Uterus (tissue), 4 donors: ENCODE data around the gene SFXN3. TPM values are rescaled to one million over a fixed set of nuclear protein-coding genes. Genes with fewer than 3 reads are reported as not detected.
"Not testable (repeated sequence)": the region's sequence is repeated elsewhere in the genome, so short reads cannot be mapped to it uniquely, and the experiment has no call there.

Experiments used
- DNase-seq, 2 donors: peaks; one replicate each; pipeline ENCODE4 v3.0.0-alpha.2; 2019 to 2020
- H3K27ac ChIP-seq, 2 donors: fragments of 200-600 bp; sonication (generic); 1 replicate in 1 of 2; 2 replicates in 1 of 2; pipeline ENCODE4 v1.5.1; 2016 to 2018
- H3K27me3 ChIP-seq, 2 donors: fragments of 200-600 bp; sonication (generic); one replicate each; pipeline ENCODE4 v1.5.1; 2018 to 2019; ENCODE audit warnings: control low read depth in 1 of 2
- H3K36me3 ChIP-seq, 2 donors: fragments of 200-600 bp; sonication (generic); one replicate each; pipeline ENCODE4 v1.5.1; 2019; ENCODE audit warnings: control low read depth in 1 of 2
- H3K4me1 ChIP-seq, 2 donors: fragments of 200-600 bp; sonication (generic); one replicate each; pipeline ENCODE4 v1.5.1; 2018 to 2019; ENCODE audit warnings: control low read depth in 1 of 2
- H3K4me3 ChIP-seq, 2 donors: fragments of 200-600 bp; sonication (generic); 1 replicate in 1 of 2; 2 replicates in 1 of 2; pipeline ENCODE4 v1.5.1; 2018 to 2019; ENCODE audit warnings: mild to moderate bottlenecking in 1 of 2
- H3K9me3 ChIP-seq, 2 donors: fragments of 200-600 bp; sonication (generic); one replicate each; pipeline ENCODE4 v1.5.1; 2019; ENCODE audit warnings: control low read depth in 1 of 2
- POLR2A ChIP-seq, 2 donors: fragments of 450-650 bp; IDR thresholded peaks; one replicate each; pipeline ENCODE4 v1.6.1; 2016; ENCODE audit warnings: antibody characterized with exemption in 2 of 2, mild to moderate bottlenecking in 1 of 2, moderate library complexity in 1 of 2
- intact Hi-C: fragments of 100-400 bp; cut with DNase I; formaldehyde crosslinking; loops from one replicate; pipeline ENCODE4 v1.15.1; 2023; ENCODE audit warnings: low total_unique reads
- total RNA-seq, 4 donors: library from RNA; depleted of rRNA in 3 of 4; stranded (reverse); fragments of >200 nt in 3 of 4; gene quantifications; one replicate each; pipeline versions ENCODE4 v1.1.0 to v1.2.4, GENCODE V29; 2014 to 2023
- TF ChIP-seq, protein P1 (sequence below), 4 experiments: fragments of 200-600 bp in 2 of 4; fragments of 450-650 bp in 2 of 4; sonication (generic) in 2 of 4; IDR thresholded peaks; one replicate each; pipeline ENCODE4 v1.5.1; 2016 to 2019; ENCODE audit warnings: antibody characterized with exemption in 4 of 4, mild to moderate bottlenecking in 2 of 4, moderate library complexity in 1 of 4
- donor health status: DM: yes; HTN: yes; CAD: no.

The SFXN3 gene
- total RNA-seq, 4 donors from 2014 or later = 34.6 to 161 (median 58.1) TPM

DNA sequence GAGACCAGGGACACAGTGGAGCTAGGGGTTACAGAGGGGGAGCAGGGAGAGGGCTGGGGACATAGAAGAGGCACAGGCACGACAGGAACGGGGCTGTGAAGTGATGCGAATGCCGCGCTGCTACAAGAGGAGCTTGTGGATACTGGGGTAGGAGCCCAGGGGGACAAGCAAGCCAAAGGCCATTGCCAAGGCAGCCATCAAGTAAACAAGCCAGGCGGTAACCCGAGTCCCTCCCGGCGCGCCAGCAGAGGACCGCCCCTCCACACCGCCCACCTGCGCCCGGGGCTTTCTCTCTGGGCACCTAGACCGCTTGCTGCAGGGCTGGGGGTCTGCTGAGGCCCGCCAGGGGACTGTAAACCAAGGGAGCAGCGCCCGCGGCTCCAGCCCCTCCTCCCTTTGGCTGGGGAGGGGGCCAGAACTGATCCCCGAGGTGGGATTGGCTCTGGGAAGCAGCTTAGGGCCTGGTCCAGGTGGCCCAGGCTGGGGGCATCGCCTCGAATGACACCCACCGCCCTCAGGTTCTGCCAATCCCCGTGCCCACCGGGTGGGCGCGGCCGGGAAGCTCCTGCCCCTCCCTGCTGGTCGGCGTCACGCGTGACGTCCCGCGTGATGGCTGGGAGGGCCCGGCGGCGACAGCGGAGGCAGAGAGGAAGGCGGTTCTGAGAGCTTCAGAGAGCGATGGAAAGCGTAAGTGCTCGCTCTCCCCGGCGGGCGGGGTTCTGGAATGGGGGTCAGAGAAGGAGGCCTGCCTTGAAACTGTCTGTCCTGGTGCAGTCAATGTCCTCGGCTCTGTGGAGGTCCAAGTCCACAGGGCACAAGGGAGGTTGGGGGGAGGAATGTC is 982 bp downstream of the SFXN3 start:
- intact Hi-C loops = no loop called here
- DNase-seq = peak; percentile 69 to 78
- TF ChIP-seq POLR2A (IDR thresholded peaks at IDR 0.05) = peak; percentile 72 to 84
- TF ChIP-seq, protein P1, sequence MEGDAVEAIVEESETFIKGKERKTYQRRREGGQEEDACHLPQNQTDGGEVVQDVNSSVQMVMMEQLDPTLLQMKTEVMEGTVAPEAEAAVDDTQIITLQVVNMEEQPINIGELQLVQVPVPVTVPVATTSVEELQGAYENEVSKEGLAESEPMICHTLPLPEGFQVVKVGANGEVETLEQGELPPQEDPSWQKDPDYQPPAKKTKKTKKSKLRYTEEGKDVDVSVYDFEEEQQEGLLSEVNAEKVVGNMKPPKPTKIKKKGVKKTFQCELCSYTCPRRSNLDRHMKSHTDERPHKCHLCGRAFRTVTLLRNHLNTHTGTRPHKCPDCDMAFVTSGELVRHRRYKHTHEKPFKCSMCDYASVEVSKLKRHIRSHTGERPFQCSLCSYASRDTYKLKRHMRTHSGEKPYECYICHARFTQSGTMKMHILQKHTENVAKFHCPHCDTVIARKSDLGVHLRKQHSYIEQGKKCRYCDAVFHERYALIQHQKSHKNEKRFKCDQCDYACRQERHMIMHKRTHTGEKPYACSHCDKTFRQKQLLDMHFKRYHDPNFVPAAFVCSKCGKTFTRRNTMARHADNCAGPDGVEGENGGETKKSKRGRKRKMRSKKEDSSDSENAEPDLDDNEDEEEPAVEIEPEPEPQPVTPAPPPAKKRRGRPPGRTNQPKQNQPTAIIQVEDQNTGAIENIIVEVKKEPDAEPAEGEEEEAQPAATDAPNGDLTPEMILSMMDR (IDR thresholded peaks at IDR 0.05) = no peak

DNA sequence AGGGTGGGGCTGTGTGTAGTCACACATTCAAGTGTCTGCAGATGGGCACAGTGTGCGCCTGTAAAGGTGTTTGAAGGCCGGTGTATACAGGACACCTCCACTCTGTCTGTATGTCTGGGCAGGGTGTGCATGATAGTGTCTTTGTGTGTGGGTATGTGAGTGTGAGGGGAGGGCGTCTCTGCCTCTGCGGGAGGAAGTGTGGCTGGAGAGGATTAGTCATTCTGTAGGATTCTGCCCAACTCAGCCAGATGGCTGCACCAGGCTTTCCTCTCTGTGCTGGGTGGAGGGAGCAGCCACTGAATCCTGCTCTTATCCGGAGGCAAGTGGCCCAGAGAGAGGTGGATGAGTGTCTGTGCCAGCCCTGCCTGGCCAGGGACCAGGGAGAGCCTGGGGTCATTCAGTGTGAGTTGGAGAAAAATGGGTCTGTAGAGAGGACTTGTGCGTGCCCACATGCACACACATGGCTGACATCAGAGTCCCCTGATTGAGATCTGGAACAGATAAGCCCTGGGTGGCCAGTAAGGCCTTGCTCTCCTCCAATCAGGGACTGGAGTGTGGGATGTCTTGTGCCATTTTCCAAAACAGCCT is 1.7 kb downstream of the SFXN3 start:
- peak overlapping the region; percentile 61 to 73 for H3K4me3 ChIP-seq
- H3K36me3 ChIP-seq = no peaks in the 10 kb centered on the region
- TF ChIP-seq POLR2A (IDR thresholded peaks at IDR 0.05) = no peak
- TF ChIP-seq, protein P1 (IDR thresholded peaks at IDR 0.05) = no peak
- no peaks in the 10 kb centered on the region for H3K9me3 ChIP-seq
- peak; percentile 60 to 72 for DNase-seq
- peaks cover 0 to 10% of the 10 kb centered on the region in 2 donors for H3K4me1 ChIP-seq
- H3K27me3 ChIP-seq = no peaks in the 10 kb centered on the region
- peak overlapping the region; percentile 94 to 98 for H3K27ac ChIP-seq
- intact Hi-C loops = no loop called here

More for the DNA sequence above, 982 bp downstream of the SFXN3 start:
- no peaks in the 10 kb centered on the region for H3K36me3 ChIP-seq
- no peaks in the 10 kb centered on the region for H3K27me3 ChIP-seq
- H3K27ac ChIP-seq = peak overlapping the region; percentile 94 to 98
- H3K9me3 ChIP-seq = no peaks in the 10 kb centered on the region
- peak overlapping the region; percentile 61 to 73 for H3K4me3 ChIP-seq
- H3K4me1 ChIP-seq = peaks cover 0 to 10% of the 10 kb centered on the region in 2 donors

DNA sequence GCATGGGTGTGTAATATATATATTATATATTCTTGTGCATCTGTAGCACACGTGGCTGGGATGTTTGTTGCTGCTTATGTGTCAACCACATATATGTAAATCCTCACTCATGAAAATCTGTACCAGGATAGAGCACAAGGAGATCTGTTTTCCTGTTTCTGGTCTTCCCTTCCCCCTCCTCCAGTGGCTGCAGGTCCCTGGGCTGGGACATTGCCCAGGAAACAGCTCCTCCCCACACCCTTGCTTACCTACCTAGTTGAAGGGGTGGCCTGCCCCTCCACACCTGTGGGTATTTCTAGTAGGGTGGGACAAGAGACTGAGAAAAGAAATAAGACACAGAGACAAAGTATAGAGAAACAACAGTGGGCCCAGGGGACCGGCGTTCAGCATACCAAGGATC is 2.2 kb downstream of the SFXN3 start:
- no peaks in the 10 kb centered on the region for H3K9me3 ChIP-seq
- H3K27ac ChIP-seq = peak overlapping the region; percentile 94 to 98
- no peaks in the 10 kb centered on the region for H3K27me3 ChIP-seq
- H3K4me1 ChIP-seq = peaks cover 0 to 10% of the 10 kb centered on the region in 2 donors
- DNase-seq = no peak
- TF ChIP-seq POLR2A (IDR thresholded peaks at IDR 0.05) = no peak
- TF ChIP-seq, protein P1 (IDR thresholded peaks at IDR 0.05) = no peak
- H3K36me3 ChIP-seq = no peaks in the 10 kb centered on the region
- no peak overlapping the region for H3K4me3 ChIP-seq
- intact Hi-C loops = no loop called here

DNA sequence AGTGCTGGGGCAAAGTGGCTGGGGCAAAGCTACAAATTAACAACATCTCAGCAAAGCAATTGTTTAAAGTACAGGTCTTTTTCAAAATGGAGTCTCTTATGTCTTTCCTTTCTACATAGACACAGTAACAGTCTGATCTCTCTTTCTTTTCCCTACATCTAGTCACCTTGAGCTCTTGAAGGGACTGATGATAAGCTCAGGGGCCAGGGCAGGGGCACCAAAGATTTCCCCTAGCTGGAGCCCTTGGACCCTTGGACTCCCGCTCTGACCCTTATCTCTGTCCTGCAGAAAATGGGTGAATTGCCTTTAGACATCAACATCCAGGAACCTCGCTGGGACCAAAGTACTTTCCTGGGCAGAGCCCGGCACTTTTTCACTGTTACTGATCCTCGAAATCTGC is 3.4 kb downstream of the SFXN3 start:
- H3K27ac ChIP-seq, H3K36me3 ChIP-seq, H3K27me3 ChIP-seq, intact Hi-C loops, H3K4me3 ChIP-seq, DNase-seq, H3K9me3 ChIP-seq: not testable (repeated sequence)
- H3K4me1 ChIP-seq = peaks cover 0 to 10% of the 10 kb centered on the region in 2 donors

DNA sequence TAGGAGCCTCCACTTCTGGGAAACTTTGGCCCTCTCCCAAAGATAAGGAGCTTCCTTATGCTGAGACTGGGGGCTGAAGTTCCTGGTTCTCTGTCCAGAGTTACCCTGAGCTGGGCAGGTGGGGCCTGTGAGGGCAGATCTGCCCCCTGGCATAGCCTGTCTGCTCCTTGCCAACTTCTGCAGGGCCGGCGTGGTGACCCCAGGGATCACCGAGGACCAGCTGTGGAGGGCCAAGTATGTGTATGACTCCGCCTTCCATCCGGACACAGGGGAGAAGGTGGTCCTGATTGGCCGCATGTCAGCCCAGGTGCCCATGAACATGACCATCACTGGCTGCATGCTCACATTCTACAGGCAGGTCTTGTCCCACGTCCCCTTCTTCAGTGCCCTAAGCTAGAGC is 4.3 kb downstream of the SFXN3 start:
- H3K9me3 ChIP-seq = no peaks in the 10 kb centered on the region
- DNase-seq = no peak
- intact Hi-C loops = no loop called here

More for the DNA sequence above, 4.3 kb downstream of the SFXN3 start:
- TF ChIP-seq, protein P1 (IDR thresholded peaks at IDR 0.05) = no peak
- no peak for TF ChIP-seq POLR2A (IDR thresholded peaks at IDR 0.05)
- Histone ChIP-seq H3K4me3 (no peak overlapping the region), H3K36me3 (no peaks in the 10 kb centered on the region), H3K4me1 (peaks cover 0 to 5% of the 10 kb centered on the region in 2 donors), H3K27me3 (no peaks in the 10 kb centered on the region), H3K27ac (no peak overlapping the region)
